Body of pancreas (tissue), 4 donors: ENCODE results near the gene ALLC. TPM values are rescaled to one million over a fixed set of nuclear protein-coding genes. Genes with fewer than 3 reads are reported as not detected.
"Not testable (repeated sequence)": the region's sequence is repeated elsewhere in the genome, so short reads cannot be mapped to it uniquely, and the experiment has no call there.

ENCODE experiments used
- ATAC-seq: fragments of 150-250 bp; one replicate; pipeline ENCODE4 v1.9.1; 2016
- DNase-seq, 4 donors: peaks; one replicate each; pipeline ENCODE4 v3.0.0-alpha.2; 2019
- H3K27ac ChIP-seq, 4 donors: fragments of 200-600 bp; sonication (generic); 1 replicate in 3 of 4; 2 replicates in 1 of 4; pipeline versions ENCODE4 v1.5.1 to v1.6.1; 2016 to 2019; ENCODE audit warnings: mild to moderate bottlenecking in 1 of 4, mixed read lengths in 1 of 4, moderate library complexity in 1 of 4
- H3K27me3 ChIP-seq, 2 donors: fragments of 200-600 bp; sonication (generic); one replicate each; pipeline ENCODE4 v1.6.0; 2016; ENCODE audit warnings: mild to moderate bottlenecking in 1 of 2
- H3K36me3 ChIP-seq, 2 donors: fragments of 200-600 bp; sonication (generic); replicated peaks in 1 of 2; 2 replicates each; pipeline ENCODE4 v1.5.1; 2016; ENCODE audit warnings: low read depth in 2 of 2; ENCODE audit not compliant: insufficient read depth in 1 of 2
- H3K4me1 ChIP-seq: fragments of 200-600 bp; sonication (generic); one replicate; pipeline ENCODE4 v1.6.0; 2016
- H3K4me3 ChIP-seq, 2 donors: fragments of 200-600 bp; sonication (generic); 1 replicate in 1 of 2; 2 replicates in 1 of 2; pipeline ENCODE4 v1.5.1; 2016 to 2019
- H3K9me3 ChIP-seq, 3 donors: fragments of 200-600 bp; sonication (generic); 1 replicate in 2 of 3; 2 replicates in 1 of 3; pipeline ENCODE4 v1.5.1; 2016
- POLR2A ChIP-seq, 3 donors: fragments of 450-650 bp; IDR thresholded peaks; one replicate each; pipeline ENCODE4 v1.6.1; 2016; ENCODE audit warnings: antibody characterized with exemption in 3 of 3, mild to moderate bottlenecking in 2 of 3
- WGBS, 2 donors: methylation state at CpG; one replicate each; pipeline ENCODE4 v1.1.5; 2017; 5-methylcytosine and 5-hydroxymethylcytosine counted together
- intact Hi-C: fragments of 100-400 bp; cut with DNase I; formaldehyde crosslinking; loops from one replicate; pipeline ENCODE4 v1.15.1; 2023
- total RNA-seq, 2 donors: library from RNA; depleted of rRNA; stranded (reverse); fragments of >200 nt; gene quantifications; one replicate each; pipeline ENCODE4 v1.1.0, GENCODE V29; 2016
- TF ChIP-seq, protein P1 (sequence below), 7 experiments: fragments of 450-650 bp in 4 of 7; fragments of 200-600 bp in 3 of 7; sonication (generic) in 3 of 7; IDR thresholded peaks; one replicate each; pipeline ENCODE4 v1.5.1; 2016 to 2019; ENCODE audit warnings: antibody characterized with exemption in 7 of 7

ALLC gene
- total RNA-seq, 2 donors from 2014 or later, result not detected

DNA sequence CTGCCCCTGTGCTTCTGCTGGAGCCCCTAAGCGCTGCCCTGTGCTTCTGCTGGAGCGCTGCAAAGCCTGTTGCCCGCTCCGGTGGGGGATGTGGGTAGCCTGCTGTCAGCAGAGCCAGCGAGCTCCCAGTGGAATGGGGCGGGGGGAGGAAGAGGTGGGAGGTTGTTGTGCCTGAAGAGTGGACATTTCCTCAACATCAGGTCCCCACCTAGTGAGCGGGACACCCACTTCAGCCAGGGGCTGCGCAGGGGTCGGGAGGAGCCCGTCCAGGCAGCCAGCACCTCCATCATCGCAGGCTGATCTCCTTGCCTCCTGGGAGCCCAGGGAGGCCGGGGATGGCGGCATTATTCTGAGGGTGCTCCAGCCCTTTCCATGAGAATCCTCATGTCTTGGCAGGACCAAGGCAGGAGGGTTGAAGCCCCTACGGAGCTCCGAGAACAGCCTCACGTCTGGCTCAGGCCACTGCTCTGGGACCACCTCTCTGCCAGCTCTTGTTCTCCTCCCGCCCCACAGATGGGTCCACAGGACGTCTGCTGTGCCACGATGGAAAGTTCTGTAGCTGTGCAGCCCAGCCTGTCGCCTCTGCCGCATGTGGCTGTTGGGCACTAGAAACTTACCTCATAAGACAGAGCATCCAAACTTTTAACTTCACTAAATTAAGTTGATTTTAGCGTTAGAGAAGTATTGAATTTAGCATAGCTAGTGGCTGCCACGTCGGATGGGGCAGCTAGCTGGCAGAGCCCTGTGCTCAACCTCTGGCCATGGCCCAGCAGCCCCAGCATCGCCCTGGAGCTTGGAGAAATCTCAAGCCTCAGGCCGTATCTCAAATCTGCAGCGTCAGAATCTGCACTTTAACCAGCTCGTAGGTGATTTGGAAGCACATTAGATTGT is 1.9 kb upstream of the ALLC start:
- WGBS, 2 donors, result 65 to 73% methylated on average over 16 to 28 of the region's 28 CpGs
- H3K4me1 ChIP-seq, result peaks cover 9% of the 10 kb centered on the region
- intact Hi-C loops, result loop anchor here (10.0 kb wide), 1 partner anchor 231 kb away; no protein-coding TSS in a partner anchor
- no peak for DNase-seq
- no peak for TF ChIP-seq POLR2A (IDR thresholded peaks at IDR 0.05)
- TF ChIP-seq, protein P1, sequence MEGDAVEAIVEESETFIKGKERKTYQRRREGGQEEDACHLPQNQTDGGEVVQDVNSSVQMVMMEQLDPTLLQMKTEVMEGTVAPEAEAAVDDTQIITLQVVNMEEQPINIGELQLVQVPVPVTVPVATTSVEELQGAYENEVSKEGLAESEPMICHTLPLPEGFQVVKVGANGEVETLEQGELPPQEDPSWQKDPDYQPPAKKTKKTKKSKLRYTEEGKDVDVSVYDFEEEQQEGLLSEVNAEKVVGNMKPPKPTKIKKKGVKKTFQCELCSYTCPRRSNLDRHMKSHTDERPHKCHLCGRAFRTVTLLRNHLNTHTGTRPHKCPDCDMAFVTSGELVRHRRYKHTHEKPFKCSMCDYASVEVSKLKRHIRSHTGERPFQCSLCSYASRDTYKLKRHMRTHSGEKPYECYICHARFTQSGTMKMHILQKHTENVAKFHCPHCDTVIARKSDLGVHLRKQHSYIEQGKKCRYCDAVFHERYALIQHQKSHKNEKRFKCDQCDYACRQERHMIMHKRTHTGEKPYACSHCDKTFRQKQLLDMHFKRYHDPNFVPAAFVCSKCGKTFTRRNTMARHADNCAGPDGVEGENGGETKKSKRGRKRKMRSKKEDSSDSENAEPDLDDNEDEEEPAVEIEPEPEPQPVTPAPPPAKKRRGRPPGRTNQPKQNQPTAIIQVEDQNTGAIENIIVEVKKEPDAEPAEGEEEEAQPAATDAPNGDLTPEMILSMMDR (IDR thresholded peaks at IDR 0.05), result no peak
- ATAC-seq, result no peak
- H3K27ac ChIP-seq, result no peak overlapping the region
- no peaks in the 10 kb centered on the region for H3K9me3 ChIP-seq
- no peak overlapping the region for H3K4me3 ChIP-seq
- no peaks in the 10 kb centered on the region for H3K36me3 ChIP-seq
- no peaks in the 10 kb centered on the region for H3K27me3 ChIP-seq

DNA sequence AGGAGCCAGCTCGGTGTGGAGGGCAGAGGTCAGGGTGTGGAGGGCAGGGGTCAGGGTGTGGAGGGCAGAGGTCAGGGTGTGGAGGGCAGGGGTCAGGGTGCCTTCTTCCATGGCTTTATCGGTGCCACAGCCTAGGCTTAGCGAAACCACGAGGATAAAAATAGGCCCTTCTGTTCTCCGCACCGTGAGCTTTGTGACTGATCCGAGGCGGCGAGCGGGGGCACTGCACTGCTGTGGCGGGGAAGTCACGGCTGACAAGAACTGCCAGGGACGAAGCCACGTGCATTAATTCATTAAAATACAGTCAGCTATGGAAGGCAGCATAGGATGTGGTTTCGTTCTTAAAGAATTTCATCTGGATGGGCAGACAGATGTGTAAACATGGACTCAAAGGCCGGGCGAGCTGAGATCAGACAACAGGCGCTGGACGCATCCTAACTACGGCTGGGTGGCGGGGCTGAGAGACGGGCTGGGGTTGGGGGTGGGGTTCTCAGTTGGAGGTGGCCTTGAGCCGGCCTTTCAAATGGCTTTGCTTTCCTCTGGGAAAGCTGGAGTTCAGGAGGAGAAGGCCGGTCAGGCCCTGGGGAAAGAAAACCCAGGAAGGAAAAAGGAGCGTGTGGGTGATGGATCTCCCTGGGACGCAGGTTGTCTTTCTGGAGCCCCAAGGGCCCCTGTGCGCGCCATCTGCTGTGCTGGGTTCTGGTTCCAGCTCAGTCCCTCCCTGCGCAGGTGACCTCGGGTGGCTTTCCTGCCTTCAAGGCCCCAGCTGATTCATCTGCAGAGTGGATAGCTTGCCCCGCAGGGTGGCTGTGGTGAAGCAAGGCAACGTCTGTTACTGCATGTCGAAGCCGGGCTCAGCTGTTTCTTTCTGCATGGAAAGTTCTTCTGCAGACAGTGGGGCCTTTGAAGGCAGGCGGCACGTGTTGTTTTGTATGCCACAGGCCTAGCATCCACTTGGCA is 958 bp upstream of the ALLC start:
- Histone ChIP-seq H3K36me3 (no peaks in the 10 kb centered on the region), H3K27ac (no peak overlapping the region), H3K4me1 (peaks cover 2% of the 10 kb centered on the region), H3K9me3 (no peaks in the 10 kb centered on the region), H3K27me3 (no peaks in the 10 kb centered on the region), H3K4me3 (no peak overlapping the region)
- TF ChIP-seq POLR2A (IDR thresholded peaks at IDR 0.05), result no peak
- TF ChIP-seq, protein P1 (IDR thresholded peaks at IDR 0.05), result no peak
- DNase-seq (no peak), ATAC-seq (no peak)
- intact Hi-C loops, result loop anchor here (10.0 kb wide), 1 partner anchor 232 kb away; no protein-coding TSS in a partner anchor
- WGBS, 2 donors, result 67 to 68% methylated on average over 35 to 36 of the region's 36 CpGs

DNA sequence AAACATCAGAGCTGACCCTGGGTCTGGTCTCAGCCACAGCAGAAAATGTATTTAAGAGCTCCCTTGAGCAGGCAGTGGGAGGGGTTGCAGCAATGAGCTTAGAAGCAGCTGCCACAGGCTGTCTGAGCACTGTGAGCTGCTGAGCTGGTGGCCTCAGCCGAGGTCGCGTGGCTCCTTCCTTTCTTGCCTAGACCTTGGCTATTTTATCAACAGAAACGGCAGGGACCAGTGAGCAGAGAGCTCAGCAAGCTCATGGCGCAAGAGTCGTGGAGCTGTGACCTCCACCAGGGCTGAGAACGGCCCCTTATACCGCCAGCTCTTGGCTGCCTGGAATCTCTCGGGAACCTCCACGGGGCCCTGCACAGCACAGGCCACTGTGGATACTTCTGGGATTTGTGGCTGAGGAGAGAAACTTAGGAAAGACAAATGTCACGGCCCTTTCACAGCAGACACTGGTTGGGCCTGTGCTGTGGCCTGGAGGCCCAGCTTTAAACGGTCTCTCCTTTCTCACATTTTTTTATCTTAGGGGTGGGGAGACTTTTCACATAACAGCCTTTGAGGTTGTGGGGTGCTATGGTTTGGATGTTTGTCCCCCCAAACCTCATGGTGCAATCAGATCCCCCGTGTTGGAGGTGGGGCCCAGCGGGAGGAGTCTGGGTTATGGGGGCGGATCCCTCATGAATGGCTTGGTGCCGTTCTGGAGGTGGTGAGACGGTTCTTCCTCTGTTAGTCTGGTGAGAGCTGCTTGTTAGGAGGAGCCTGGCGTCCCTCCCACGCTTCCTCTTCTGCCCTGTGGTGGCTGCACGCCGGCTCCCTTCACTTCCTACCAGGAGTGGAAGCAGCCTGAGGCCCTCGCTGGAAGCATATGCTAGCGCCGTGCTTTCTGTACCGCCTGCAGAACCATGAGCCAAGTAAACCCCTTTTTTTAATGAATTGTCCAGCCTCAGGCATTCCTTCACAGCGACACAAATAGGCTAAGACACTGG is 1.7 kb downstream of the ALLC start:
- Histone ChIP-seq H3K27ac (no peak overlapping the region), H3K4me1 (no peaks in the 10 kb centered on the region), H3K9me3 (no peaks in the 10 kb centered on the region), H3K4me3 (no peak overlapping the region), H3K27me3 (no peaks in the 10 kb centered on the region), H3K36me3 (no peaks in the 10 kb centered on the region)
- TF ChIP-seq POLR2A (IDR thresholded peaks at IDR 0.05), result no peak
- TF ChIP-seq, protein P1 (IDR thresholded peaks at IDR 0.05), result no peak
- ATAC-seq (peak; percentile 65), DNase-seq (peak in 2 of 4 donors; percentile 14 to 39)
- intact Hi-C loops, result loop anchor here (10.0 kb wide), 1 partner anchor 235 kb away; no protein-coding TSS in a partner anchor
- WGBS, 2 donors, result 70 to 75% methylated on average over 20 to 26 of the region's 26 CpGs

DNA sequence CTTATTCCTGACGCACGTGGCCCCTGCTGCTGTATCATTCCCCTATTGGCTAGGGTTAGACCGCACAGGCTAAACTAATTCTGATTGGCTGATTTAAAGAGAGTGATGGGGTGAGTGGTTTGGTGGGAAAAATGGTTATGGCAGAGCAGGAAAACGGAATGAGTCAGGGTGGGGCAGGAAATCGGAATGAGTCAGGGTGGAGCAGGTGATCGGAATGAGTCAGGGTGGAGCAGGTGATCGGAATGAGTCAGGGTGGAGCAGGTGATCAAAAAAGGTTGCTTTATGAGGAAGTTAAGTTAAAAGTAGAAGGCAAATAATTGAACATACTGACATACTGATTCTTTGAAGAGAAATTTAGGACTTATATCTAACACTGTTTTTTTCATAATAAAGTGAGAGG is 2.6 kb downstream of the ALLC start:
- H3K4me1 ChIP-seq, H3K4me3 ChIP-seq, H3K27me3 ChIP-seq, H3K36me3 ChIP-seq, intact Hi-C loops, DNase-seq, H3K27ac ChIP-seq, H3K9me3 ChIP-seq, ATAC-seq: not testable (repeated sequence)
- WGBS, 2 donors, result 76 to 86% methylated on average over 7 of the region's 7 CpGs
